Stimulated activated CD4-positive, alpha-beta T cell treated with anti-CD3 and anti-CD28 coated beads, TNF-alpha, amount 100 ng/mL, for 1 hour (primary cell): ENCODE data around the gene GRK3.
"Not testable (repeated sequence)": the region's sequence is repeated elsewhere in the genome, so short reads cannot be mapped to it uniquely, and the experiment has no call there.

Experiments
- DNase-seq, 3 donors: peaks; one replicate each; pipeline ENCODE4 v3.0.0-alpha.2; 2020; ENCODE audit warnings: low read depth in 3 of 3, low spot score in 1 of 3

GRK3 gene

GRCh38 chr22:25564320-25564978 is at the start of gene GRK3:
Gene GRK3, plus strand, starts transcription at chr22:25564675. Its CDS starts 366 bp downstream, at chr22:25565041.
- DNase-seq, result peak in 1 of 3 donors; percentile 50

- no peak for DNase-seq
Observed at GRCh38 chr22:25518000-25518663, 46.3 kb upstream of the GRK3 start.

- DNase-seq, result no peak
Observed at GRCh38 chr22:25525376-25525775, 39.1 kb upstream of the GRK3 start.

DNA sequence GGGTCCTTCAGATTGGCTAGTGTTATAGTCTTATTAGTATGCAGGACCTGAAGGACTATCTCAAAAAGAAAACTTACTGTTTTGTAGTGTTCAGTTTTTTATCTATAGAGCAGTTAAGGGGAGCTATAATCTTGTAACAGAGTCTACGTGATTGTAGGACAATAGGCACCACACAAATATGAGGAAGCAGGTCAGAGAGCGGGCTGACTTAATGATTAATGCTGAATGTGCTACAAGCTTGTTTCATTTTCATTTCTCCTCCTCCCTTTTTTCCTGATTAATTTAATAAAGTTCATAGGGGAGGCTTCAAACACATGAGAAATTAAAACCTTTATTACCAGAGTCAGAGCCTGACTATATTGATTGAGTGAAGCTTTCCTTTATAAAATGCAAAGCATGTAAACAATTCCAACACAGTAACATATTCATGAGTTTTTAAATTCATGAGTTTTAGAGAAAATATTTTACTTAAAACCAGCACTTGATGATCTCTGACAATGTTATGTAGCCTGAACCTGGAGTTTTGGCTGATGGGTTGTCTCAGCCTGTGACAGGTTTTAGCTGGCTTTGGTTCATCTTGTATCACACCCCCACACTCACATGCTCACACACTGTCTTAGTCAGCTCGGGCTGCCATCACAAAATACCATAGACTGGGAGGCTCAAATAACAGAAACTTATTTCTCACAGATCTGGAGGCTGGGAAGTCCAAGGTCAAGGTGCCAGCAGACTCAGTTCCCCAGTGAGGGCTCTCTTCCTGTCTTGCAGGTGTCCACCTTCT is 38.5 kb upstream of the GRK3 start:
- not testable (repeated sequence) for DNase-seq

- DNase-seq, result not testable (repeated sequence)
Observed at GRCh38 chr22:25527016-25527415, 37.5 kb upstream of the GRK3 start.

DNA sequence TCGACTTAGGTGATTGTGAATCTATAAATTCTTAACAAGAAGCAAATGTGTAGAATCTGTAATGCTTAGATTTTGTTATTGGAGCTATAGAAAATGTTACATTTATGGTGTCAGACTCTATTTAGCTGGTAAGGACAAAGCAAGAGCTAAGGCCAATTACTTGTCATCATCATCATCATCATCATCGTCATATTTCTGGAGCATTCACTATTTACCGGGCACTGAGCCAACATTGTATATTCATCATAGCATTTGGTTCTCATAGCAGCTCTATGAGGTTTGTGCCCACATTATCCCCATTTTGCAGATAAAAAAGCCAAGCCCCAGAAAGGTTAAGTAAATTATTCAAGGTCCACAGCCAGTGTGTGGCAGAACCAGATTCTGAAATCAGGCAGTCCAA is 36.4 kb upstream of the GRK3 start:
- not testable (repeated sequence) for DNase-seq

DNA sequence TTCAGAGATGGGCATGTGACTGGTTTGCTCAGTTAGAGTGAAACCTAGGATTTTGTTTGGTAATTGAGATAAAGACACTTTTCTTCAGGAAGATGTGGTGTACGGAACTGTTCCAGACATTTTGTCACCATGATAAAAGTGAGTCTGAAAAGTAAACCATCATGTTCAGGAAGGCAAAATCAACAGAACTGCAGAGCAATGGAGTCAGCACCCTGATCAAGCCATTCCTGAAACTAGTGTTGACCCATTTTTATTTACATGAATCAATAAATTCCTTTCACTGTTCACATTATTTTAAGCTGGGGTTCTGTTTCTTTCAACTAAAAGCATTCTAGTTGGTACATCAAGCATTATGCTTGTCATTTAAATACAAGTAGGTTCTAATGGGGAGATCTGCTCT is 35.4 kb upstream of the GRK3 start:
- not testable (repeated sequence) for DNase-seq

GRCh38 chr22:25529541-25530137 is 34.8 kb upstream of the GRK3 start:
- DNase-seq, result not testable (repeated sequence)

DNA sequence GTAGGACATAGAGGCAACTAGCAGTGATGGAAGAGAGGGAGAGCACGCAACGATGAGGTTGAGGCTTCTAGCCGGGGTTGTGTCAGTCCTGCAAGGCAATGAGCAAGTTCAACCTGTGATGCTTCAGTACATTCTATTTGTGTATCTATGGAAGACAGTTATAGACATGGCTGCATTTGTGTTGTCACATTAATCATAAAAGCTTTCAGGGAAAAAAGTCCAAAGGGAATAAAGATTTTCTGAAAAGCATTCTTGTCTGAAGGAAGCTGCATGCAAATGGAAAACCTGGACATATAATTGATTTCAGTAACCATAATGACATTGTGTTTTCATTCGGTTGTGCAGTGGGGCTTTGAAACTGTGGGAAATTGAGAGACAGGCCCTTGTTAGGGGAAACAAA is 32.8 kb upstream of the GRK3 start:
- DNase-seq, result not testable (repeated sequence)

DNA sequence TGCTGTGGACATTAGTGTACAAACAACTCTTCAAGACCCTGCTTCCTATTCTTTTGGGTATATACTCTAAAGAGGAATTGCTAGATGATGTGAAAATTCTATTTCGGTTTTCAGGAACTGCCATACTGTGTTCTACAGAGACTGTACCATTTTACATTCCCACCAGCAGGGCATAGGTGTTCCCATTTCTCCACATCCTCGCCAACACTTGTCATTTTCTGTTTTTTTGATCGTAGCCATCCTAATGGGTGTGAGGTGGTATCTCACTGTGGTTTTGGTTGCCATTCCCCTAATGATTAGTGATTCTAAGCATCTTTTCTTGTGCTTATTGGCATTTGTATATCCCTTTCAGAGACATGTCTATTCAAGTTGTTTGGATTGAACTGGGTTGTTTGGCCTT is 29.8 kb upstream of the GRK3 start:
- no peak for DNase-seq

GRCh38 chr22:25536589-25536988 is 27.9 kb upstream of the GRK3 start:
- DNase-seq, result no peak

DNA sequence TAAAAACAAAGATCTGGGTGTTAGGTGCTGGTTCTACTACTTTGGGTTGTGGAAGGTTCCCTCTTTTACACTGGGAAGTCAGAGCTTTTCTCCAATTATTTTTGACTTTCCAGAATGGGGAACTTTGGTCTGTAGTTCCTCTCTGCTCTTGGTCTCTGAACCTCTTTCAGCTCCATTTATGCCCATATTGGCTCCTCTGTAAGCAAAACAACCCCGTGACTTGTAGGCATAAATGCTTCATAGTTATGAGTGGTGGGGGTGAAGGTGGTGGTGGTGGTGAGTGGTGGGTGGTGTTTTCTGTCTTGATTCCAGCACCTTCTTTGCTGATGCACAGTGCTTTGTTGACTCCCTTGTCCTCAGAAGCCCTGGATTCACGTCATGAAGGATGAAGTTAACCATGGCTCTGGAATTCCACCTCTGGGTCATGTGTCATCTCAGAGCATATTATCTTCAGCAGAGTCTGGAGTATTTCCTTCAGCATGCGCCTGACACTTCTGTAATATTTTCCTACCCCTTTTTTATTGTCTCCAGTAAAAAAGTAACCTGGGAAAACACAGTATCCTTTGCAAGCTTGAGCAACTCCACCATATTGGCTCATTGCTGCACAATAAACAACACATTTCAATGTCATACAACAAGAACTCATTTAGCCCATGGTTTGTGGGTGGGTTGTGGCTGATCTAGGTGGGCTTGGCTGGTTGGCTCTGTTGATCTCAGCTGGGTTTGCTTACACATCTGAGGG is 24.1 kb upstream of the GRK3 start:
- DNase-seq, result no peak

GRCh38 chr22:25540908-25541660 is 23.4 kb upstream of the GRK3 start:
- DNase-seq, result no peak

DNA sequence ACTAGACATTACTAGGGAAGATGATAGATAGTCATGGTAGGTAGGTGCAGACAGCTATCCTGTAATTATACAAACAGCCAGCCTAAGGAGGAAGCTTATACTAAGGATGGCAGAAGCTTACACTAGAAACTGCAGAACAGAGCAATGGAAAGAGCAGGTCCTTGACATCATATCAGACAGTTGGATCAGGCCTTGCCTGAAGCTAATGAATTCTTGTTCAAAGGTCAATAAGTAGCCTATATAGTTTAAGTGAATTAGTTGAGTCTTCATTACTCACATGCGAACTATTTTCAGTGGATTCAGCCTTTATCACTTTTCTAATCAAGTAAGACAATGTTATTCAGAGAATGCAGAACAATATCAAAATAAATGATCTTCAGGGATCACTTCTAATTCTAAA is 22.3 kb upstream of the GRK3 start:
- no peak for DNase-seq

DNA sequence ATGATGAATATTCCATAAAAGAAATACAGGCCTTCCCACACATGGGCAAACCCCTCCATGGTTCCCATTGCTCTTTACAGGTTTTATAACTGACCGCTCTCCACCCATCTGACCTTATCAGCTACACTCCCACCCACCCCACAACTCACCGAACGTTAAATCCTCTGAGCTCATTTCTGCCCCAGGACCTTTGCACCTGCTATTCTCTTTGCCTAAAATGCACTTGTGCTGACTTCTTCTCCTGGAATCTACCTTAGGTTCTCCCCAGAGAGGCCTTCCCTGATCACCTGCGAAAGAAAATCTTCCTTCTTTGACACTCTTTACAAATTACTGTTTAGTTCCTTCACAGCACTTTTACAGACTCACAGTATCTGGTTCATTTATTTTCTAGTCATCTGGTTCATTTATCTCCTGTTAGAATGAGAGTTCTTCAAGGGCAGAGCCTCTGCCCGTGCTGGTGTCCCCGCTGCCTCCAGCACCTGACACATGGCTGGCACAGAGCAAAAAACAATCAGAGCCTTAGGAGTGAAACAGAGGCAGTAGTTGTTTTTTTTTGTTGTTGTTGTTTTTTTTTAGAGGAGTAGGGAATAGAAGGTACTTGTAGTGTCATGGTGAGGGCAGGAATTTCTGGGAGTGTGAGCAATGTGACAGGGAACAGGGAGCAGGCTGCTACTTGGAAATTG is 21.6 kb upstream of the GRK3 start:
- DNase-seq, result no peak

DNA sequence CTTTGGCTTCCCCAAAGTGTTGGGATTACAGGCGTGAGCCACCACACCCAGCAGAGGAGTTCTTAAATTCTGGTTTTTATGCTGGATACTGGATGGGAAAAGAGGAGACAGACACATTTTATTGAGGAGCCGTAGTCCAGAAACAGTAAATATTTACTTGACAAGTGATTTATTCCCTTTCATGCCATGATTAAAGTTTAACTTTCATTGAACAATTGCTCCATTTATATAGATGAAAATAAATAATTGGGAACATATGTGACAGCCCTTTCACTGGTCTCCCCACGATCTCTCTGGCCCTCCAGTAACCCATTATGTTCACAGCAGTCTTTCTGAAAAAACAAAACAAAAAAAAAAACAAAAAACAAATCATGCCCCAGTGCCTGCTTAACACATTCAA is 19.3 kb upstream of the GRK3 start:
- DNase-seq, result no peak

DNA sequence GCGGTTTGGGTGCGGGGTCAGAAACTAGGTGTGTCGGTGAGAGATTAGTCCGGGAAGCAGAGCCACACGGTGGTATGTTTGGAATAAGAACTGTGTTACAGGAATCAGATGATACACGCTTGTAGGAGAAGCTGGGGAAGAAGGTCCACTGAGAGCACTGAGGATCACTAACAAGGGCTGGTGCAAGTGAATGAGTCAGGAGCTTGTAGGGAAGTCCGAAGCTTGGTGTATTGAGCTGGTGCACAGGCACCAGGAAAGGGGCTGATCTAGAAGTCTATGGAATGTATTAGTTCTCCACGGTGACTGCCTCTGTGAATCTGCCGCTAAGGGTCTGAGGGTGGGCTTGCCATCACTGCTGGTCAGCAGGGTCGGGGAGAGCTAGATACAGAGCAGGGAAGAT is 18.8 kb upstream of the GRK3 start:
- no peak for DNase-seq

GRCh38 chr22:25546242-25546641 is 18.2 kb upstream of the GRK3 start:
- DNase-seq, result no peak

DNA sequence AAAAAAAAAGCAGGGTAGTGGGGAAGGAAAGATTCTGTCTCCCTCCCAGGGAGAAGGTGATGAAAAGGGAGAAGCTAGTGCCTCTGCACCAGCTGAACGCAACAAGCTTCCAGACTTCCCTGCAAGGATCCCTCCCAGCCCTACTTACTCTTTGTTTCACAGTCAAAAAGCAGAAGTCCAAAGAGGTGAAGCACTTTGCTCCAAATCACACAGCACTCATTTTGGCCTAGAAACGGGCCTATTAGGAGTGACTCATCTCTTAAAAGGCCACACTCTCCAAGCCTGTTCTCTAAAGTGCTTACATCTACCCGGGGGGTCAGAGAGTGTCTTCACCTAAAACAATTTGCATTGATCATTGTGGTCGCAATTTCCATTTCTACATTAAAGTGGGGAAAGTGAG is 17.7 kb upstream of the GRK3 start:
- DNase-seq, result no peak
